A549 treated with CORT108297 at 1 μM for 4 hours (cell line): ENCODE measurements around the gene EIF5A. TPM values are rescaled to one million over a fixed set of nuclear protein-coding genes. Genes with fewer than 3 reads are reported as not detected.

Experiments
- total RNA-seq: library from RNA; stranded (reverse); fragments of 200-300 nt; extraction: Qiagen RNA extraction; gene quantifications from 5 replicates; pipeline ENCODE4 v1.2.3, GENCODE V29; 2022

The EIF5A gene
- 1,648 to 1,788 TPM (median 1,697 TPM) in 5 replicates for total RNA-seq

GRCh38 chr17:7306911-7307685 lies at the start of gene EIF5A:
Gene EIF5A (plus strand): TSS chr17:7307628. CDS start chr17:7309636, 2,008 bp downstream.

DNA sequence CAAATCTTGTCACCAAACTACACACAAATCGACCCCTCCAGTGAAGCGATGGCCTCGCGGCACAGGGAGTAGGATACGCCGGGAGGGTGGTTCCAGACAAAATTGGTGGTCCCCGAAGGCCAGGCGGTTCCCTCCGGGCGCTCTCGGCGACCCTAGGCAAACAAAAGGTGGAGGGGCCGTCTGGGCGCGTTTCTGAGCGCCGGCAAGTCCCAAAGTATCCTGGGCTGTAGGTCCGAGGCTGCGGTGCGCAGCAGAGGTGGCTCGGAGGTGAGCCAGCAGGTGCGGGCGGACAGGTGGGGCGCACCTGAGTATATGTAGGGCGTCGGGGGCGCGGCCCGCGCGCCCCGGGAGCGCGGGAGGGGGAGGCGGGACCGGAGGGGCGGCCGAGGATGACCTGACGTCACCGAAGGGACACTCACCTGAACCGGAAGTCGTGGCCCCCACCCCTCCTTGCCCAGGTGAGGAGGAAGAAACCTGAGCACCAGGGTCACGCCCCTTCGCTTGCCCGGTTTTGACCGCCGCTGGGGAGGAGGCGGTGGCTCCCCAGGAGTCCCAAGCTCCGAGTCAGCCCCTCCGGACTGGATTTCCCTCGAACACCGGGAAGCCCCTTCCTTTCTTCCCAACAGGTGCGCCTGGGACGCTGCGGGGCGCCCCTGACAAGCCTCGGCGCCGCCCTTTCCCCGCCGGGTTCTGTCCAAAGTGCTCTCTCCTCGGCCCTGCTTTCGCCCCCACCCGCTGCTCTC lies 45.1 kb upstream of the EIF5A start, which contains the start of gene CLDN7:
Gene CLDN7 (minus strand): TSS at position 287 of the 743 bp plus-strand sequence. CDS start 435 bp downstream, outside the sequence.

DNA sequence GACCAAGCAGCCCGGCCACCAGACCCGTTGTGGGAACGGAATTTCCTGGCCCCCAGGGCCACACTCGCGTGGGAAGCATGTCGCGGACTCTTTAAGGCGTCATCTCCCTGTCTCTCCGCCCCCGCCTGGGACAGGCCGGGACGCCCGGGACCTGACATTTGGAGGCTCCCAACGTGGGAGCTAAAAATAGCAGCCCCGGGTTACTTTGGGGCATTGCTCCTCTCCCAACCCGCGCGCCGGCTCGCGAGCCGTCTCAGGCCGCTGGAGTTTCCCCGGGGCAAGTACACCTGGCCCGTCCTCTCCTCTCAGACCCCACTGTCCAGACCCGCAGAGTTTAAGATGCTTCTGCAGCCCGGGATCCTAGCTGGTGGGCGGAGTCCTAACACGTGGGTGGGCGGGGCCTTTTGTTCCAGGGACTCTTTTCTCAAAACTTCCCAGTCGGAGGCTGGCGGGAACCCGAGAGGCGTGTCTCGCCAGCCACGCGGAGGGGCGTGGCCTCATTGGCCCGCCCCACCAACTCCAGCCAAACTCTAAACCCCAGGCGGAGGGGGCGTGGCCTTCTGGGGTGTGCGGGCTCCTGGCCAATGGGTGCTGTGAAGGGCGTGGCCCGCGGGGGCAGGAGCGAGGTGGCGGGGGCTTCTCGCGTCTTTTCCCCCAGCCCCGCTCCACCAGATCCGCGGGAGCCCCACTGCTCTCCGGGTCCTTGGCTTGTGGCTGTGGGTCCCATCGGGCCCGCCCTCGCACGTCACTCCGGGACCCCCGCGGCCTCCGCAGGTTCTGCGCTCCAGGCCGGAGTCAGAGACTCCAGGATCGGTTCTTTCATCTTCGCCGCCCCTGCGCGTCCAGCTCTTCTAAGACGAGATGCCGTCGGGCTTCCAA lies 26.1 kb upstream of the EIF5A start, which contains the start of gene SLC2A4:
Gene SLC2A4 (plus strand): TSS at position 645 of the 879 bp plus-strand sequence. CDS start 217 bp downstream, at position 862.

GRCh38 chr17:7294614-7295153 lies 12.7 kb upstream of the EIF5A start, which contains the start of gene YBX2:
Gene YBX2 (minus strand): TSS chr17:7294639. CDS start chr17:7294500, 139 bp downstream.

GRCh38 chr17:7314719-7315569 lies 7.5 kb downstream of the EIF5A start, which contains the start of gene GPS2:
Gene GPS2 (minus strand): TSS chr17:7315360. CDS start chr17:7315052, 308 bp downstream.

GRCh38 chr17:7328840-7329373 lies 21.5 kb downstream of the EIF5A start, which contains the start of gene NEURL4:
Gene NEURL4 (minus strand): TSS chr17:7329335. CDS start chr17:7329312, 23 bp downstream.

GRCh38 chr17:7336240-7337175 lies 29.1 kb downstream of the EIF5A start, which contains the start of gene ACAP1:
Gene ACAP1 (plus strand): TSS chr17:7336529. CDS start chr17:7336735, 206 bp downstream.

DNA sequence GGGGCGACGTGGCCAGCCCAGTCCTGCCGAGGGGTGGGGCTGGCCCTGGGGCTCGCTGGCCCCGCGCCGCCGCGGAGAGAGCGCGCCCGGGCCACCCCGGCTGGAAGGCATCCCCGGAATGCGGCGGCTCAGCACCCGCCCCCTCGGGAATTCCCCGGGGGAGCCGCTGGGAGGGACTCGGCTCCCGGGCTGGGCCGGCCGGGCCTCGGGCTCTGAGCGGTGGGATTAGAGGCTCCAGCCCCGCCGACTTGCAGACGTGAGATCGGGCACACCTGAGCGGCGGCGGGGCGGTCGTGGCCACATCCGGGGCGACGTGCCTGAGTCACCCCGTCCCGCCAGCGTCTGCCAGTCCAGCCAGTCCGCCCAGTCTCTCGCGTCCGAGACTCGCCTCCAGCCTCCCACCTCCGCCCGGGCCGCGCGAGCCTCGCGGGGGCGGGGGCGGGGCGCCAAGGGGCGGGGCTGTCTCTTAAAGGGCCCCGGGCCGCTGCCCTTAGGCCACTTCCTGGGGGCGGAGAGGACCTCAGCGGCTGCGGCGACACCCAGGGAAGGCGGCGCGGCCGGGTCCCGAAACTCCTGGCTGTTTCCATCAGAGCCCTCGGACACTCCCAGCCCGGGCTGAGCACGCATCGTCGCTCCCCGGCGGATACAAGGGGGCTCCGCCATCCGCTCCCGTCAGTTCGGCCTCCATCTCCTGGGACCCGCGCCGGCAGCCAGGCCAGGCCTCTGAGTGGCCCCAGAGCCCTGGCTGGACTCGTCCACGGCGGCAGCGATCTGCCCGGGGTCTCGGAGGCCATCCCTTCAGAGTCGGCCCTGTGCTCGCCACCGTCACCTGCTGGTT lies 44.5 kb downstream of the EIF5A start, which contains the start of gene KCTD11:
Gene KCTD11 (plus strand): TSS at position 498 of the 838 bp plus-strand sequence.

GRCh38 chr17:7355053-7355452 lies 47.6 kb downstream of the EIF5A start, which contains the start of gene TMEM95:
Gene TMEM95 (plus strand): TSS chr17:7355156. CDS start chr17:7355205, 49 bp downstream.

Other genes starting within 250 kb of the EIF5A start
- not detected in 5 replicates for gene CLEC10A, start 227.4 kb upstream of the EIF5A start, total RNA-seq
- gene ASGR2, start 192.8 kb upstream of the EIF5A start, total RNA-seq, result 0.14 TPM in 1 of 5 replicates, not detected in the others
- 0.59 to 1.4 TPM (median 1.2 TPM) in 5 replicates for gene ASGR1, start 128.3 kb upstream of the EIF5A start, total RNA-seq
- gene DLG4, start 87.8 kb upstream of the EIF5A start, total RNA-seq, result 6.8 to 9.8 TPM (median 8.2 TPM) in 5 replicates
- gene ACADVL, start 87.7 kb upstream of the EIF5A start, total RNA-seq, result 308 to 483 TPM (median 455 TPM) in 5 replicates
- 30.7 to 43.1 TPM (median 40.7 TPM) in 5 replicates for gene DVL2, start 73.1 kb upstream of the EIF5A start, total RNA-seq
- gene PHF23, start 68.2 kb upstream of the EIF5A start, total RNA-seq, result 82.4 to 100 TPM (median 91.5 TPM) in 5 replicates
- 645 to 806 TPM (median 682 TPM) in 5 replicates for gene GABARAP, start 65.2 kb upstream of the EIF5A start, total RNA-seq
- gene CTDNEP1, start 55.9 kb upstream of the EIF5A start, total RNA-seq, result 221 to 239 TPM (median 226 TPM) in 5 replicates
- gene ELP5, start 55.4 kb upstream of the EIF5A start, total RNA-seq, result 121 to 141 TPM (median 127 TPM) in 5 replicates
- gene CLDN7, start 45.1 kb upstream of the EIF5A start, total RNA-seq, result 0.84 to 1.2 TPM (median 0.97 TPM) in 5 replicates
- gene SLC2A4, start 25.9 kb upstream of the EIF5A start, total RNA-seq, result 0.15 to 0.27 TPM (median 0.26 TPM) in 5 replicates
- gene YBX2, start 13.0 kb upstream of the EIF5A start, total RNA-seq, result 0.53 to 0.69 TPM (median 0.59 TPM) in 5 replicates
- 88.2 to 105 TPM (median 103 TPM) in 5 replicates for gene GPS2, start 7.7 kb downstream of the EIF5A start, total RNA-seq
- gene NEURL4, start 21.7 kb downstream of the EIF5A start, total RNA-seq, result 22.9 to 38.3 TPM (median 34.9 TPM) in 5 replicates
- gene ACAP1, start 28.9 kb downstream of the EIF5A start, total RNA-seq, result 0.48 to 5.1 TPM (median 4.2 TPM) in 5 replicates
- gene KCTD11, start 44.5 kb downstream of the EIF5A start, total RNA-seq, result 11.8 to 15.9 TPM (median 13.7 TPM) in 5 replicates
- gene TMEM95, start 47.5 kb downstream of the EIF5A start, total RNA-seq, result not detected in 5 replicates
- 1.3 to 2.0 TPM (median 1.7 TPM) in 5 replicates for gene TNK1, start 73.5 kb downstream of the EIF5A start, total RNA-seq
- gene PLSCR3, start 86.9 kb downstream of the EIF5A start, total RNA-seq, result 37.4 to 45.9 TPM (median 43.5 TPM) in 5 replicates
- 177 to 231 TPM (median 209 TPM) in 5 replicates for gene TMEM256, start 96.5 kb downstream of the EIF5A start, total RNA-seq
- 12.1 to 21.2 TPM (median 19.3 TPM) in 5 replicates for gene NLGN2, start 100.2 kb downstream of the EIF5A start, total RNA-seq
- gene SPEM1, start 112.7 kb downstream of the EIF5A start, total RNA-seq, result 0.13 TPM in 1 of 5 replicates, not detected in the others
- gene SPEM2, start 118.0 kb downstream of the EIF5A start, total RNA-seq, result 0.05 to 0.10 TPM (median 0.08 TPM) in 4 of 5 replicates, not detected in the other
- 0.04 to 0.06 TPM in 2 of 5 replicates, not detected in the others for gene SPEM3, start 121.2 kb downstream of the EIF5A start, total RNA-seq
- 11.2 to 15.4 TPM (median 13.9 TPM) in 5 replicates for gene TMEM102, start 127.8 kb downstream of the EIF5A start, total RNA-seq
- 0.92 to 1.6 TPM (median 1.4 TPM) in 5 replicates for gene FGF11, start 131.9 kb downstream of the EIF5A start, total RNA-seq
- 5.2 to 9.8 TPM (median 8.8 TPM) in 5 replicates for gene CHRNB1, start 137.4 kb downstream of the EIF5A start, total RNA-seq
- gene ZBTB4, start 172.0 kb downstream of the EIF5A start, total RNA-seq, result 19.8 to 26.8 TPM (median 24.2 TPM) in 5 replicates
- gene SLC35G6, start 173.8 kb downstream of the EIF5A start, total RNA-seq, result not detected in 5 replicates
- gene POLR2A, start 176.7 kb downstream of the EIF5A start, total RNA-seq, result 65.7 to 84.9 TPM (median 82.6 TPM) in 5 replicates
- 9.8 to 14.0 TPM (median 12.8 TPM) in 5 replicates for gene TNFSF12, start 241.4 kb downstream of the EIF5A start, total RNA-seq